Coronary artery (tissue), 2 donors: Measurements from ENCODE around the gene RAB20.

ENCODE experiments used
- DNase-seq: peaks from one replicate; pipeline ENCODE4 v3.0.0-alpha.2; 2017; ENCODE audit warnings: low spot score
- H3K27ac ChIP-seq, 2 donors: fragments of 200-600 bp; sonication (generic); one replicate each; pipeline ENCODE4 v1.5.1; 2016 to 2019
- H3K4me3 ChIP-seq: fragments of 200-600 bp; sonication (generic); 2 replicates; pipeline ENCODE4 v1.5.1; 2016; ENCODE audit warnings: mild to moderate bottlenecking, moderate library complexity
- TF ChIP-seq, protein P1 (sequence below): fragments of 200-600 bp; sonication (generic); IDR thresholded peaks from one replicate; pipeline ENCODE4 v1.5.1; 2019; ENCODE audit warnings: antibody characterized with exemption

RAB20 gene

DNA sequence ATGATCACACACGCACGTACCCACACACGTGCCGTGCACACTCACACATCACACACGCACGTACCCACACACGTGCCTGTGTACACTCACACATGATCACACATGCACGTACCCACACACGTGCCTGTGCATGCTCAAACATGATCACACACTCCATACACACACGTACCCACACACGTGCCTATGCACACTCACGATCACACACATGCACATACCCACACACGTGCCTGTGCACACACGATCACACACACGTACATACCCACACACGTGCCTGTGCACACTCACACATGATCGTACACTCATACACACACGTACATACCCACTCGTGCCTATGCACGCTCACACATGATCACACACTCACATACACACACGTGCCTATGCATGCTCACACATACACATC is 86.8 kb downstream of the RAB20 start:
- no peak for DNase-seq
- no peak overlapping the region for H3K4me3 ChIP-seq
- H3K27ac ChIP-seq = no peak overlapping the region
- TF ChIP-seq, protein P1, sequence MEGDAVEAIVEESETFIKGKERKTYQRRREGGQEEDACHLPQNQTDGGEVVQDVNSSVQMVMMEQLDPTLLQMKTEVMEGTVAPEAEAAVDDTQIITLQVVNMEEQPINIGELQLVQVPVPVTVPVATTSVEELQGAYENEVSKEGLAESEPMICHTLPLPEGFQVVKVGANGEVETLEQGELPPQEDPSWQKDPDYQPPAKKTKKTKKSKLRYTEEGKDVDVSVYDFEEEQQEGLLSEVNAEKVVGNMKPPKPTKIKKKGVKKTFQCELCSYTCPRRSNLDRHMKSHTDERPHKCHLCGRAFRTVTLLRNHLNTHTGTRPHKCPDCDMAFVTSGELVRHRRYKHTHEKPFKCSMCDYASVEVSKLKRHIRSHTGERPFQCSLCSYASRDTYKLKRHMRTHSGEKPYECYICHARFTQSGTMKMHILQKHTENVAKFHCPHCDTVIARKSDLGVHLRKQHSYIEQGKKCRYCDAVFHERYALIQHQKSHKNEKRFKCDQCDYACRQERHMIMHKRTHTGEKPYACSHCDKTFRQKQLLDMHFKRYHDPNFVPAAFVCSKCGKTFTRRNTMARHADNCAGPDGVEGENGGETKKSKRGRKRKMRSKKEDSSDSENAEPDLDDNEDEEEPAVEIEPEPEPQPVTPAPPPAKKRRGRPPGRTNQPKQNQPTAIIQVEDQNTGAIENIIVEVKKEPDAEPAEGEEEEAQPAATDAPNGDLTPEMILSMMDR = no peak
